Thyroid gland (tissue), 4 donors: ENCODE results near the gene KCNK18. TPM values are rescaled to one million over a fixed set of nuclear protein-coding genes. Genes with fewer than 3 reads are reported as not detected.
A peak's percentile ranks its signal among the peaks of the same experiment; 100 is the strongest.
"Not testable (repeated sequence)": the region's sequence is repeated elsewhere in the genome, so short reads cannot be mapped to it uniquely, and the experiment has no call there.

Experiments
- DNase-seq, 2 donors: peaks; one replicate each; pipeline ENCODE4 v3.0.0-alpha.2; 2019
- H3K27ac ChIP-seq, 3 donors: fragments of 200-600 bp; sonication (generic); 1 replicate in 2 of 3; 2 replicates in 1 of 3; pipeline ENCODE4 v1.5.1; 2016 to 2019; ENCODE audit warnings: mild to moderate bottlenecking in 1 of 3, moderate library complexity in 1 of 3
- H3K27me3 ChIP-seq: fragments of 200-600 bp; sonication (generic); one replicate; pipeline ENCODE4 v1.5.1; 2019
- H3K36me3 ChIP-seq, 2 donors: fragments of 200-600 bp; sonication (generic); one replicate each; pipeline ENCODE4 v1.5.1; 2016 to 2019
- H3K4me1 ChIP-seq, 2 donors: fragments of 200-600 bp; sonication (generic); one replicate each; pipeline ENCODE4 v1.5.1; 2017 to 2019
- H3K4me3 ChIP-seq, 3 donors: fragments of 200-600 bp; sonication (generic); replicated peaks in 1 of 3; 1 replicate in 2 of 3; 2 replicates in 1 of 3; pipeline ENCODE4 v1.5.1; 2016; ENCODE audit warnings: mild to moderate bottlenecking in 1 of 3
- H3K9me3 ChIP-seq: fragments of 200-600 bp; sonication (generic); one replicate; pipeline ENCODE4 v1.5.1; 2017
- POLR2A ChIP-seq, 2 donors: fragments of 450-650 bp; IDR thresholded peaks; one replicate each; pipeline ENCODE4 v1.6.1; 2017; ENCODE audit warnings: antibody characterized with exemption in 2 of 2, mild to moderate bottlenecking in 2 of 2, moderate library complexity in 1 of 2
- WGBS, 2 donors: methylation state at CpG; one replicate each; pipeline ENCODE4 v1.1.5; 2017; 5-methylcytosine and 5-hydroxymethylcytosine counted together
- intact Hi-C: fragments of 100-400 bp; cut with DNase I; formaldehyde crosslinking; loops from one replicate; pipeline ENCODE4 v1.15.1; 2023
- total RNA-seq, 4 donors: library from RNA; depleted of rRNA; stranded (reverse); fragments of >200 nt; gene quantifications; one replicate each; pipeline ENCODE4 v1.2.3, GENCODE V29; 2016
- TF ChIP-seq, protein P1 (sequence below), 6 experiments: fragments of 200-600 bp in 3 of 6; fragments of 450-650 bp in 3 of 6; sonication (generic) in 3 of 6; IDR thresholded peaks; one replicate each; pipeline ENCODE4 v1.5.1; 2016 to 2019; ENCODE audit warnings: antibody characterized with exemption in 6 of 6, mild to moderate bottlenecking in 2 of 6, inconsistent platforms in 1 of 6, moderate library complexity in 1 of 6

Gene KCNK18
- total RNA-seq, 4 donors from 2014 or later, result not detected

DNA sequence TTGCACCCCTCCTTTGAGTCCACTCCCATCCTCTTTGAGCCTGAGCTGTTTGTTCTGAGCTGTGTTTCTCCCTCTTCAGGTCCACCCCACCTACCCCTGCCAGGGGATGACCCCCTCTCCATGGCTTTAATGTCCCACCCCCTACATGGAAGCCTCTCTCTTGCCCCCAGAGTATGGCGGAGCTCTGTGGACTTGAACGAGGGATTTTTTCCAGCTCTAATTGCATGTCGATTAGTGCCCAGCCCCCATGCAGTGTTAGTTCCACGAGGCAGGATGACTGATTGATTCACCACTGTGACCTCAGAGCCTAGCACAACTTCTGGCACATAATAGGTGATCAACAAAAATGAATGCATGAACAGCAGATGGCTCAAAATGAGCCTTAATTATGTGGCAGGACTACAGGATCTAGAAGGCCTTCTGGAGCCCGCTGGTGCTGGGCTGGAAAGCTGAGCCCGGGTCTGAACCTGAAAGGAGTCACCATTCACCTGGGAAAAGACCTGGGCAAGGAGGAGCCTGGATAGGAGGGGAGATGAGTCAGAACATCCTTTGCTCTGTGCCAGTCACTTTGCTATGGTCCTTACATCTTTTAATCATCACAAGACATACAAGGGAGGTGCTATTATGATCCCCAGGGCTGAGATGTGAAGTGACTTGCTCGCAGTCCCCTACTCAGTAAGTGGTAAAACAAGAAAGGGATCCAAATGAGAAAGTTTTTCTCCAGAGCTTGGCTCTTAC lies 26.6 kb downstream of the KCNK18 start:
- no peaks in the 10 kb centered on the region for H3K27me3 ChIP-seq
- H3K36me3 ChIP-seq, result no peaks in the 10 kb centered on the region
- H3K4me3 ChIP-seq, result no peak overlapping the region
- no peaks in the 10 kb centered on the region for H3K4me1 ChIP-seq
- DNase-seq, result no peak
- H3K9me3 ChIP-seq, result no peaks in the 10 kb centered on the region
- H3K27ac ChIP-seq, result no peak overlapping the region
- WGBS, 2 donors, result 83 to 91% methylated on average over 7 of the region's 7 CpGs
- TF ChIP-seq, protein P1, sequence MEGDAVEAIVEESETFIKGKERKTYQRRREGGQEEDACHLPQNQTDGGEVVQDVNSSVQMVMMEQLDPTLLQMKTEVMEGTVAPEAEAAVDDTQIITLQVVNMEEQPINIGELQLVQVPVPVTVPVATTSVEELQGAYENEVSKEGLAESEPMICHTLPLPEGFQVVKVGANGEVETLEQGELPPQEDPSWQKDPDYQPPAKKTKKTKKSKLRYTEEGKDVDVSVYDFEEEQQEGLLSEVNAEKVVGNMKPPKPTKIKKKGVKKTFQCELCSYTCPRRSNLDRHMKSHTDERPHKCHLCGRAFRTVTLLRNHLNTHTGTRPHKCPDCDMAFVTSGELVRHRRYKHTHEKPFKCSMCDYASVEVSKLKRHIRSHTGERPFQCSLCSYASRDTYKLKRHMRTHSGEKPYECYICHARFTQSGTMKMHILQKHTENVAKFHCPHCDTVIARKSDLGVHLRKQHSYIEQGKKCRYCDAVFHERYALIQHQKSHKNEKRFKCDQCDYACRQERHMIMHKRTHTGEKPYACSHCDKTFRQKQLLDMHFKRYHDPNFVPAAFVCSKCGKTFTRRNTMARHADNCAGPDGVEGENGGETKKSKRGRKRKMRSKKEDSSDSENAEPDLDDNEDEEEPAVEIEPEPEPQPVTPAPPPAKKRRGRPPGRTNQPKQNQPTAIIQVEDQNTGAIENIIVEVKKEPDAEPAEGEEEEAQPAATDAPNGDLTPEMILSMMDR (IDR thresholded peaks at IDR 0.05), result no peak
- TF ChIP-seq POLR2A (IDR thresholded peaks at IDR 0.05), result no peak
- intact Hi-C loops, result no loop called here

DNA sequence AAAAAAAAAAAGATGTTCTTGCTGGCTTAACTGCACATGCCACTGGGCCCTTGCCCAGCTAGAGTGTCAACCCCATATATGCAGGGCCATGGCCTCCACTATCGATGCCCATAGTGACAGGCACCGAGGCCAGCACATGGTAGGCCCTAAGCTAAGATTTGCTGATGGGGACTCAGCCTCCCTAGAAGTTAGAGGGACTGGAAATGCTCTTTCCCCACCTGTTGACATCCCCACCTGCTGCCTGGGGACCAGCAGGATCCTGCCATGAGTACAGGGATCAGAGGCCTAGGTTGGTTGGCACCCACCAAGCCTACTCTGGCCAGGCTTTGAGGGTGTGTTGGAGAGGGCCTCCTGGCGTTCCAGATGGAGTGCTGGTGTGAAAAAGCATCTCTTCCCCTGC lies 27.6 kb downstream of the KCNK18 start:
- TF ChIP-seq POLR2A (IDR thresholded peaks at IDR 0.05), result no peak
- TF ChIP-seq, protein P1 (IDR thresholded peaks at IDR 0.05), result no peak
- Histone ChIP-seq H3K36me3 (no peaks in the 10 kb centered on the region), H3K27ac (no peak overlapping the region), H3K9me3 (no peaks in the 10 kb centered on the region), H3K4me3 (no peak overlapping the region), H3K4me1 (no peaks in the 10 kb centered on the region), H3K27me3 (no peaks in the 10 kb centered on the region)
- DNase-seq, result no peak
- WGBS, 2 donors, result 91 to 94% methylated on average over 3 of the region's 3 CpGs
- intact Hi-C loops, result no loop called here

DNA sequence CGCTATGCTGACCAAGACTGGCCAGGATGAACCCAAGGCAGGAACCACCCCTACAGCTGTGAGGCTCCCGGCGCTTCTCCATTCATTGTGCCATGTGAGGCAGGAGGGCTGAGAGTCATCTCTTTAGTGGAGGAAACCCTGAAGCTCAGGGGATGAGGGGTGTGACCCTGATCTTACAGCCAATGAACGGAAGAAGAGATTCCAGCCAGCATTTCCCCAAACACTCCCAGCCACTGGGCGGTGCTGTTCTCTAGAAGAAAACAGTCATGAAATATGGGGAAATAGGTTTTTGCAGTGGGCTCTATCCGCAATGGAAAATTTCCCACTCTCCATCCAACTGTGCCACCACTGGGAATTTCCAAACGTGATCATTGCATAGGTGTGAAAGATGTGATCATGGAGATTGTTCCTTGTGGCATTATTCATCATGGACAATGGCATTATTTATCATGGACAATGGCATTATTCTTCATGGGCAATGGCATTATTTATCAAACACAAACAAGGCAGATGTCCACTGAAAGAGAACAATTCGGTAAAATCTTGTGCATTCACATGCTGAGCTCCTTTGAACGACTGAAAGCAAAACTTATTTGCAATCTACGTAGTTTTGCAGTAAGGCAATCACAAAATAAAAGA lies 29.6 kb downstream of the KCNK18 start:
- Histone ChIP-seq H3K36me3 (no peaks in the 10 kb centered on the region), H3K4me1 (no peaks in the 10 kb centered on the region), H3K4me3 (no peak overlapping the region), H3K27me3 (no peaks in the 10 kb centered on the region), H3K9me3 (no peaks in the 10 kb centered on the region), H3K27ac (no peak overlapping the region)
- intact Hi-C loops, result no loop called here
- peak in 1 of 2 donors; percentile 13 for DNase-seq
- TF ChIP-seq POLR2A (IDR thresholded peaks at IDR 0.05), result no peak
- TF ChIP-seq, protein P1 (IDR thresholded peaks at IDR 0.05), result peak in 3 of 6 experiments; percentile 12 to 30 (median 21)
- 27 to 32% methylated on average over 10 of the region's 10 CpGs for whole genome bisulfite sequencing, 2 donors

DNA sequence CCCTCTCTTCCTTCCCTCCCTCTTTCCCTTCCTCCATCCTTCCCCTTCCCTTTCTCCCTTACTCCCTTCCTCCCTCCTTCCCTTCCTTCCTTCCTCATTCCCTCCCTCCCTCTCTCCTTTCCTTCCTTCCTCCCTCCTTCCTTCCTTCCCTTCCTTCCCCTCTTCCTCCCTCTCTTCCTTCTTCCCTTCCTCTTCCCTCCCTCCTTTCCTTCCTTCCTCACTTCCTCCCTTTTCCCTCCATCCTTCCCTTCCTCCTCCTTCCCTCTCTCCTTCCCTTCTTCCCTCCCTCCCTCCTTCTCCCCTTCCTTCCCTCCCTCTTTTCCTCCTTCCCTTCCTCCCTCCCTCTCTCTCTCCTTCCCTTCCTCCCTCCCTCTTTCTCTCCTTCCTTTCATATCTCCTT lies 30.9 kb downstream of the KCNK18 start:
- no peak for DNase-seq
- Histone ChIP-seq H3K27me3 (no peaks in the 10 kb centered on the region), H3K4me3 (no peak overlapping the region), H3K36me3 (no peaks in the 10 kb centered on the region), H3K27ac (no peak overlapping the region), H3K4me1 (no peaks in the 10 kb centered on the region), H3K9me3 (no peaks in the 10 kb centered on the region)
- no peak for TF ChIP-seq POLR2A (IDR thresholded peaks at IDR 0.05)
- TF ChIP-seq, protein P1 (IDR thresholded peaks at IDR 0.05), result no peak
- intact Hi-C loops, result no loop called here

DNA sequence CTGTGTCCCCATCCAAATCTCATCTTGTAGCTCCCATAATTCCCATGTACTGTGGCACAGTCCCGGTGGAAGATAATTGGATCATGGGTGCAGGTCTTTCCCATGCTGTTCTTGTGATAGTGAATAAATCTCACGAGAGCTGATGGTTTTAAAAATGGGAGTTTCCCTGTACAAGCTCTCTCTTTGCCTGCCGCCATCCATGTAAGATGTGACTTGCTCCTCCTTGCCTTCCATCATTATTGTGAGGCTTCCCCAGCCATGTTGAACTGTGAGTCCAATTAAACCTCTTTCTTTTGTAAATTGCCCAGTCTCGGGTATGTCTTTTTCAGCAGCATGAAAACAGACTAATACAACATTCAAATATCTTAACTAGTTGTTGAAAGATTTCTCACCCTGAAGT lies 32.8 kb downstream of the KCNK18 start:
- DNase-seq, H3K4me3 ChIP-seq, H3K27ac ChIP-seq, H3K36me3 ChIP-seq, intact Hi-C loops, H3K4me1 ChIP-seq, H3K27me3 ChIP-seq, H3K9me3 ChIP-seq: not testable (repeated sequence)
- WGBS, 2 donors, result 89 to 94% methylated on average over 4 of the region's 4 CpGs
